Smooth muscle cell (in vitro differentiated cells): ENCODE results near the gene RPL18. TPM values are rescaled to one million over a fixed set of nuclear protein-coding genes. Genes with fewer than 3 reads are reported as not detected.

ENCODE experiments used
- DNase-seq: peaks from one replicate; lab custom pipeline; 2025; ENCODE audit not compliant: unreplicated experiment; lab: John Stamatoyannopoulos, UW
- H2AFZ ChIP-seq: fragments of 200-600 bp; sonication (generic); 2 replicates; pipeline ENCODE4 v1.6.0; 2016; ENCODE audit warnings: antibody characterized with exemption, low read depth, mild to moderate bottlenecking
- H3F3A ChIP-seq: fragments of 200-600 bp; sonication (generic); 2 replicates; pipeline ENCODE4 v1.6.0; 2017; ENCODE audit warnings: antibody characterized with exemption, low read depth
- H3K27ac ChIP-seq: fragments of 200-600 bp; sonication (generic); 2 replicates; pipeline ENCODE4 v1.5.1; 2016; ENCODE audit warnings: low read depth, mild to moderate bottlenecking
- H3K27me3 ChIP-seq: fragments of 200-600 bp; sonication (generic); 2 replicates; pipeline ENCODE4 v1.6.1; 2016; ENCODE audit warnings: low read depth, mild to moderate bottlenecking
- H3K36me3 ChIP-seq: fragments of 200-600 bp; sonication (generic); 2 replicates; pipeline ENCODE4 v1.5.1; 2016; ENCODE audit warnings: low read depth
- H3K4me1 ChIP-seq: fragments of 200-600 bp; sonication (generic); 2 replicates; pipeline ENCODE4 v1.5.1; 2016; ENCODE audit warnings: low read depth
- H3K4me2 ChIP-seq: fragments of 200-600 bp; sonication (generic); 2 replicates; pipeline ENCODE4 v1.6.0; 2016; ENCODE audit warnings: mild to moderate bottlenecking
- H3K4me3 ChIP-seq: fragments of 200-600 bp; sonication (generic); 2 replicates; pipeline ENCODE4 v1.5.1; 2016; ENCODE audit warnings: mild to moderate bottlenecking
- H3K79me2 ChIP-seq: fragments of 200-600 bp; sonication (generic); 2 replicates; pipeline ENCODE4 v1.6.0; 2016; ENCODE audit warnings: low read depth, mild to moderate bottlenecking
- H3K9ac ChIP-seq: fragments of 200-600 bp; sonication (generic); 2 replicates; pipeline ENCODE4 v1.6.0; 2016; ENCODE audit warnings: low read depth
- H3K9me3 ChIP-seq: fragments of 200-600 bp; sonication (generic); replicated peaks from 2 replicates; pipeline ENCODE4 v1.5.1; 2016; ENCODE audit warnings: low read depth
- H4K20me1 ChIP-seq: fragments of 200-600 bp; sonication (generic); 2 replicates; pipeline ENCODE4 v1.6.0; 2016; ENCODE audit warnings: low read depth
- WGBS: methylation state at CpG from one replicate; pipeline ENCODE4 v1.1.7; 2016; ENCODE audit warnings: low lambda C conversion rate; 5-methylcytosine and 5-hydroxymethylcytosine counted together
- polyA plus RNA-seq: library from polyadenylated mRNA; unstranded; fragments of >200 nt; fragmentation: Nextera tagmentation; extraction: Ambion mirVana; gene quantifications from 2 replicates; pipeline ENCODE4 v1.2.1, GENCODE V29; 2016
- total RNA-seq: library from RNA; depleted of rRNA; stranded (reverse); fragments of >200 nt; gene quantifications from 2 replicates; pipeline ENCODE4 v1.2.3, GENCODE V29; 2014
- TF ChIP-seq, protein P1 (sequence below): fragments of 200-600 bp; sonication (generic); IDR thresholded peaks from 2 replicates; pipeline ENCODE4 v1.5.1; 2017; ENCODE audit warnings: borderline replicate concordance, mild to moderate bottlenecking, antibody characterized with exemption; ENCODE audit not compliant: insufficient read depth, poor library complexity, severe bottlenecking

Gene RPL18
- total and polyA plus RNA-seq, 2 experiments from 2014 or later: 666 to 1,519 TPM

DNA sequence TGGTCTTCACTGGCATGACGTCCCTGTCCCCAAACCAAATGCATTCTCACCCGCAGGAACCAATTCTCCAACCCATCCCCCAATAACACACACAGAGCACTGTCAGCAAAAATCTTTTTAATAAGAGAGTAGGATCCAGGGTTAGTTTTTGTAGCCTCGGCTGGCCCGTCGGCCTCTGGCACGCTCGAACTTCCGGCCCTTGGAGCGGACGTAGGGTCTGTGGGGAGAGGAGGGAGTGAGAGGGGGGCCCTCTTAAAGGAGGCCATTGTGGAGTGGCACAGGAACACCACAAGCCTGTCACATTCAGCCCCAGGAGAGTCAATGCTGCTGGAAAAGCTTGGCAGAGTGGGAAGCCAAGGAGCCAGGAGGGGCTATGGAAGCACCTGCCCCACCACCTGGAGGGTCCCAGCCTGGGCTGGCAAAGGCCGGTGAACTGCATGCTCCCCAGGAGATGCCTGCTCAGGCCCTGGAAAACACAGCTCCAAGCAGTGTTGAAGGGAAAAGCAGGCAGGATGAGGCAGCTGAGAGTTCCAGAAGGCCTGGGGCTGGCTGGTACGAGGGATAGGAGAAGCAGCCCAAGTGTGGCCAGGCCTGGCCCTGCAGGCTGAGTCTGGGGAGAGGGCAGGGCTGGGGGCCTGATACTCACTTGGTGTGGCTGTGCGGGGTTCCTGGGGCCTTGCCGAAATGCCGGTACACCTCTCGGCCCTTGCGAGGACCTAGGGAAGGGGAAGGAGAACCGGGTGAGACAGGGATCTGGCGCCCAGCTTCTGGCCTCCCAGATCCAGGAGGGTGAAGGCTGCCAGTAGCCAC lies 3.5 kb downstream of the RPL18 start:
- Histone ChIP-seq H3K79me2 (peaks cover 27% of the 10 kb centered on the region), H3K4me2 (no peak overlapping the region), H2AFZ (no peak overlapping the region), H3K4me3 (no peak overlapping the region), H3K27me3 (no peaks in the 10 kb centered on the region), H3K9ac (no peak overlapping the region), H3K36me3 (peaks cover 3% of the 10 kb centered on the region), H3K27ac (no peak overlapping the region), H3K4me1 (peaks cover 21% of the 10 kb centered on the region), H3K9me3 (no peaks in the 10 kb centered on the region), H3F3A (peaks cover 21% of the 10 kb centered on the region), H4K20me1 (peaks cover 41% of the 10 kb centered on the region)
- no peak for DNase-seq
- TF ChIP-seq, protein P1, sequence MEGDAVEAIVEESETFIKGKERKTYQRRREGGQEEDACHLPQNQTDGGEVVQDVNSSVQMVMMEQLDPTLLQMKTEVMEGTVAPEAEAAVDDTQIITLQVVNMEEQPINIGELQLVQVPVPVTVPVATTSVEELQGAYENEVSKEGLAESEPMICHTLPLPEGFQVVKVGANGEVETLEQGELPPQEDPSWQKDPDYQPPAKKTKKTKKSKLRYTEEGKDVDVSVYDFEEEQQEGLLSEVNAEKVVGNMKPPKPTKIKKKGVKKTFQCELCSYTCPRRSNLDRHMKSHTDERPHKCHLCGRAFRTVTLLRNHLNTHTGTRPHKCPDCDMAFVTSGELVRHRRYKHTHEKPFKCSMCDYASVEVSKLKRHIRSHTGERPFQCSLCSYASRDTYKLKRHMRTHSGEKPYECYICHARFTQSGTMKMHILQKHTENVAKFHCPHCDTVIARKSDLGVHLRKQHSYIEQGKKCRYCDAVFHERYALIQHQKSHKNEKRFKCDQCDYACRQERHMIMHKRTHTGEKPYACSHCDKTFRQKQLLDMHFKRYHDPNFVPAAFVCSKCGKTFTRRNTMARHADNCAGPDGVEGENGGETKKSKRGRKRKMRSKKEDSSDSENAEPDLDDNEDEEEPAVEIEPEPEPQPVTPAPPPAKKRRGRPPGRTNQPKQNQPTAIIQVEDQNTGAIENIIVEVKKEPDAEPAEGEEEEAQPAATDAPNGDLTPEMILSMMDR: no peak
- WGBS: 87% methylated on average over 19 of the region's 19 CpGs

DNA sequence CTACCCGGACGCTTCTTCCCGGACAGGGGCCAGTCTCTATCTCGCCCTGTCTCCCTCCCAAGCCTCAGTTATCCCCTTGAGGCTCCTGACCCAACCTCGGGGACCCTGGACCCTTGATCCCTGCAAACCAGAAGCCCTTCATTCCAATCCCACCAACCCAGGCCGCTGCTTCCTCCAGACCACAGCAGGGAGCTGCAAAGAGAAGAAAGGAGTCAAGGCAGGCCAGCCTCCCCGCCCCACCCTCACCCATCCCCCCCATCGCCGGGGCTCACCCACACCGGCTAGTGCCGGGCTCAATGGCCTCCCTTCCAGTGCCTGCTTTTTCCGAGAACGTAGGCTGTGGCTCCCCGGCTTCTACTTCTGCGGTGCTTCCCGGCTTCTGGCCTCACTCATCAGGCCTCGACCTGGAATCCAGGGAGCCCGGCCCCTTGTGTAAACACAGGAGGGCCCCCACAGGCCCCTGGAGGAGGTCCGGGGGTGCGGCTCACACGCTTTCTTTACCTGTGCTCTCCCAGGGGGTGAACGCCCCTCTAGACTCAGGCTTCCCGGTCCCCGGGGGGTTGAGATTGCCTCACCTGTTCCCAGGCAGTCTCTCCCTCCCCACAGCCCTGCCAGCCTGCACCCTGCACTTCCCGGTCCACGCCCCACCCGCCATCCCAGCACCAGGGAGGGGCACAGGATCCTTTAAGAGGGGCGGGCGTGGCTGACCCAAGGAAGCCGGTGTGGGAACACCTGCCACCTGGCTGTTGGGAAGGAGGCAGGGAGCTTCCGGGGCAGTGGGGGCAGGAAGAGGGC lies 4.3 kb downstream of the RPL18 start, which contains the start of gene FAM83E:
FAM83E (minus strand) TSS at position 641 of the 795 bp plus-strand sequence. CDS start 1,704 bp downstream, outside the sequence.
- DNase-seq: no peak
- Histone ChIP-seq H3K4me1 (peaks cover 21% of the 10 kb centered on the region), H3K79me2 (peaks cover 27% of the 10 kb centered on the region), H2AFZ (no peak within 1 kb of the TSS), H3K4me3 (no peak within 1 kb of the TSS), H3K36me3 (peaks cover 3% of the 10 kb centered on the region), H3K27me3 (no peaks in the 10 kb centered on the region), H3K27ac (no peak within 1 kb of the TSS), H3K9me3 (no peaks in the 10 kb centered on the region), H3K9ac (no peak within 1 kb of the TSS), H4K20me1 (peaks cover 41% of the 10 kb centered on the region), H3K4me2 (no peak within 1 kb of the TSS), H3F3A (peaks cover 21% of the 10 kb centered on the region)
- WGBS: 61% methylated on average over 25 of the region's 31 CpGs
- TF ChIP-seq, protein P1: no peak

DNA sequence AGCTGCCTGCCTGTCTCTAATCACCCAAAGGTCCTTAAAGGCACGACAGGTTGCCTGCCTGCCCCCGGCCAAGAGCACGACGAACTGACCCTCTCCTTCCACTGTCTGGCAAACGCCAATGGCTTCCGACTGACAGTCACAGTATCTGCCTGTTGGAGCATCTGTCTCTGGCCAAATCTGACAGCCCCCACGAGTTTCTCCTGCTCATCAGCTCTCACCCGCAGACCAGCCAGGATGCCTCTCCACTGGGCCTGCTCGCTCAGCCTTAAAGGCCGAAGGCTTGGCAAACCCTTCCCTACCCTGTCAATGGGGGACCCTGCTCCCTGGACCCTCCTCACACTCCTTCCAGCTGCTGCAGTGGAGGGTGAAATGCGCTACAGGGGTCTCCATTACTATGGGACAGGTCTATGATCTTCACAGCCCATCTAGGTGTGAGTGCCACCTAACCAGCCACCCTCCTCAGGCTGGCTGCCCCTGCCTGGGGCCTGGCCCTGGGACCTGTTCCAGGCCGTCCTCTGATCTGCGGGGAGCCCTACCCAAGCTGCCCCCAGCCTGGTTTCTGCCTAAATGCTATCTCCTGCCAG lies 5.0 kb downstream of the RPL18 start:
- Histone ChIP-seq H2AFZ (no peak overlapping the region), H3K36me3 (peaks cover 3% of the 10 kb centered on the region), H3K9ac (no peak overlapping the region), H3F3A (peaks cover 21% of the 10 kb centered on the region), H3K4me1 (peaks cover 21% of the 10 kb centered on the region), H3K27ac (no peak overlapping the region), H3K4me3 (no peak overlapping the region), H3K4me2 (no peak overlapping the region), H3K27me3 (no peaks in the 10 kb centered on the region), H3K9me3 (no peaks in the 10 kb centered on the region), H3K79me2 (peaks cover 27% of the 10 kb centered on the region), H4K20me1 (peaks cover 41% of the 10 kb centered on the region)
- 86% methylated on average over 13 of the region's 13 CpGs for WGBS
- TF ChIP-seq, protein P1: no peak
- no peak for DNase-seq
